HG03066 (cell line): ENCODE results near the gene ADAMTS2.

ENCODE experiments used
- ATAC-seq: cut with Tn5 transposase; IDR thresholded peaks from one replicate; pipeline ENCODE4 v1.9.1; 2021; ENCODE audit warnings: low read depth; ENCODE audit not compliant: unreplicated experiment

The ADAMTS2 gene

DNA sequence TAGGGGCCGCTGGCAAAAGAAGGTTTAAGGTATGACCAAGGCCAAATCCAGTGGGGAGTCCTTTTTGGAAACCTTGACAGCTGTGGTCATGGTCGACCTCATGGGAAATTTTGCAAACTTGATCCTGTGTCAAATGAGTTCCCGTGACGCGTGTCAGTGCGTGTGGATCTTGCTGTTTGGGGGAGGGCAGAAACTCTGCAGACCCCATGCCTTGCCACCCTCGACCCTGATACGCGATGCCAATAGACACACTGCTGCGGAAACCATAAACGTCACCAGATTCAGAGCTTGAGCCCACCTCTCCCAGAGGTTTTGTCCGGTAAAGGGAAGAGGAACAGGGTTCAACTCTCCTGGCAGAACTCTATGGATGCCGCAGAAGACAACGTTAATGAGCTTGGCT is 104.7 kb downstream of the ADAMTS2 start:
- ATAC-seq = no peak

DNA sequence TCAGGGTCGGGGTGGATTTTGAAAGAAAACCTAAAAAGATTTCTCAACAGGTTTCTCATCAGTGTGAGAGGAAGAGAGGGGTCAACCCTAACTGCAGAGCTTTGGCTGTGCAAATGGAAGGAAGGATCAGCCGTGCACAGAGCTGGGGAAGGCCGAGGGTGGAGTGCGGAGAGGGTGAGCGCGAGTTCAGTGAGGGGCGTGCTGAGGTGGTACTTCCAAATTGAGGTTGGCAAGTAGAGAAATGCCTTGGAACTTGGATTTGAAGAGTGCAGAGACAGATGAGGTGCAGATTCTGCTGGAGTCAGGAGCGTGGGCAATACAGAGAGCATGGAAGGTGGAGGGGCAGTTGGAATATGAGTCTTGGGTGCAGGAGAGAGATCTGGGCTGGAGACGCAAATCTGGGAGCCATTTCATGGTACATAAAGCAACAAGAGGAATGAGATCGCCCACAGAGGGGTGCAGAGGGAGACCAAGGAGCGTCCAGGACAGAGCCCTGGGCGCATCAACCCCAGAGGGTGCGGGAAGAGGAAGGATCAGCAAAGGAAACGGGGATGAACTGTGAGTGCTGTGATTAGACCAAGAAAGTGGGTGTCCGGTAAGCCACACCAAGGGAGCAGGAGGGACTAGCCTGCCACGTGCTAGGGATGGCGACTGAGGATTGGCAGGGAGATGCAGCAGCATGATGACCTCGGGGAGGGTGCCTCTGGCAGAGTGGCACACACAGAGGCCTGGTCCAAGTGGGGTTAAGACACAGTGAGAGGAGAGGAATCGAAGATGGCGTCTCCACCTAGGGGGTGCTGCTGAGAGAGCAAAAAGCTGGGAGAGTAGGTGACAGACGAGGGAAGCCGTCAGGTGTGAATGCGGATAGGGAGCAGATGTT is 105.8 kb downstream of the ADAMTS2 start:
- no peak for ATAC-seq

DNA sequence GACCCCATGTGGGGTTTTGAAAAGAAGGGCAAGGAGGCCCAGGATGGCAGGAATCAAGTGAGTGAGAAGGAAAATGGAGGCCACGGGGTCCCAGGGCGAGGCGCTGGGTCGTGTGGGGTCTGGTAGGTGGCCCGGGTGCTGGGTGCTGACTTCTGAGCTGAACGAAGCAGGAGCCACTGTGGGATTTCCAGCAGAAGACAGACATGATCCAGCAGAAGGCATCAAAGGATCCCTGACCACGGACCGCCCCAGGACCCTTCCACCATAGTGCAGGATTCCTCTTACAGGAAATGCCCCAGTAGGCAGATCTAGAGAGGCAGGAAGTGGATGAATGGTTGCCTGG is 106.7 kb downstream of the ADAMTS2 start:
- no peak for ATAC-seq

DNA sequence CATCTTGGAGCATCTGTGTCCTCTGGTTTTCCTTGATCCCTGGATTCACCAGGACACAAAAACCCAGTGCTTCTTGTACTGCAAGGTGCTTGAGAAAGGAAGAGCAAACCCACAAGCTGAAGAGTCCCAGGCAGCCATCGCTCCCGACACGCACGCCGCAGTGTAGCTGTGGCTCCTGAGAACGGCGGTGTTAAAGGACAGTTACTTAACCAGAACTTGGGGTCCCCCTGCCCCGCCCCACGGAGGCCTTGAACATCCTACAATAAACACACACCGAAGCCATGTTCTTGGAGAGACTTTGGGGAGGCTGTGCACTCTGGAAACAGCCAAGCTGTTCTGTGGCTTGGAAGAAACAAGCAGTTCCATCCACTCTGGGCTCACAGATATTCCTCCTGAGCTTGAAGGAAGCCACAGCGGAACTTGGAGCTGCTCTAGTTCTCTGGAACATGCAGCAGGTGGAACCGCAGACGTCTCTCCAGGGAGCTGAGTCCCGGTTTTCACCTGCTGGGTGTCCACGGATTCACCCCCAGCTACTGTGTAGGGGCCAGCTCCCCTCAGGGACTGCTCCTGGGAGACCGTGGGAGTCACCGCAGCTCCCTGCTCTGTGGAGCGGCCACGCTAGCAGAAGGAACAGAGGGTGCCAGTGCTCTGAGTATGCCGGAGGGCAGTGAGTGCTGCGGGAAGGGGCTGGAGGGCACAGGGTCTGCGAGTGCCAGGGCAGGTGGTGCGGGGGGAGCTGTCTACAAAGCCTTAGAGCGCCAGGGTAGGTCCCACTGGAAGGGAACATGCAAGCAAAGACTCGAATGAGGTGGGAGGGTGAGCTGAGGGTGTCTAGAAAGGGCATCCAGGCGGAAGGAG is 107.3 kb downstream of the ADAMTS2 start:
- no peak for ATAC-seq

DNA sequence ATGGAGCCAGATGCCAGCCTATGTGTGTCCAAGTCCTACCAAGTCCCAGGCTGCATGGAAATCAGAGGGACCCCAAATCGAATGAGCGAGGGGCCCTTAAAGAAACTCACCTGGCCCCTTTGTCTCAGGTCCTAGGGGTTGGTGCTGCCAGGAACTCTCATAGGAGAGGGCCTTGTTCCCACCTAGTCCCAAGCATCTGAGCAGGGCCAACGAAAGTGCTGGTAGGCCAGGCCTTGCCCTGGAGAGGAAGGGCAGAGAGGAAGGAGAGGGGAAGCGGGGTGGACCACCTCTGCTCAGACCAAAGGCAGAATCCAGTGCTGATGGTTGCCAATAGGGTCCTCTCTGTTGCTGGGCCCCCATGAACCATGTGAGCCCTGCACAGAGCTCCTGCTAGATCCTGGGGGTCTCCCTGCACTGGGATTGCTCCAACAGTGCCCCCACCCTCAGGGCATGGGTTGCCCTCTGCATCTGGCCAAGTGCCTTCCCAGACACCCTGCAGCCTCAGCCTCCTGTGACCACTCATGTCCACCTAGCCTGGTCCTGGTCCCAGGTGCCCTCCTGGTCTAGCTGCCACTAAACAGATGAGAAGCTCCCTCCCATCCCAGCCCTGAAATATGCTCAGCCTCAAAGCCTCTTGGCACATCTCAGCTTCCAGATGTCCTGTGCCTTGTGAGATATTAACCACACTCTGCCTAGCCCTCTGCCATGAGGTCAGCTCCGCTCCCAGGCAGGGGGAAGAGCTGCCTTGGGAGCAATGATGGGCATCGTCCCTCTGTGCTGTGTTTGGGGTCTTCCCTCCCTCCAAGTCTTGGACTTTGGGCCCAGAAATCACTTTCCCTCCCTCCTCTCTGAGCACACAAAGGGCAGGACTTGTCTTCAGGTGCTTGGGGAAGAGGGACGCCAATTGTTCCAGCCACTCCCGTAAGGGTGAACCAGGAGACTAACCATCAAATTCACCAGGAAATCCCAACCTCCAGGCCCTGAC is 109.6 kb downstream of the ADAMTS2 start:
- ATAC-seq = no peak

DNA sequence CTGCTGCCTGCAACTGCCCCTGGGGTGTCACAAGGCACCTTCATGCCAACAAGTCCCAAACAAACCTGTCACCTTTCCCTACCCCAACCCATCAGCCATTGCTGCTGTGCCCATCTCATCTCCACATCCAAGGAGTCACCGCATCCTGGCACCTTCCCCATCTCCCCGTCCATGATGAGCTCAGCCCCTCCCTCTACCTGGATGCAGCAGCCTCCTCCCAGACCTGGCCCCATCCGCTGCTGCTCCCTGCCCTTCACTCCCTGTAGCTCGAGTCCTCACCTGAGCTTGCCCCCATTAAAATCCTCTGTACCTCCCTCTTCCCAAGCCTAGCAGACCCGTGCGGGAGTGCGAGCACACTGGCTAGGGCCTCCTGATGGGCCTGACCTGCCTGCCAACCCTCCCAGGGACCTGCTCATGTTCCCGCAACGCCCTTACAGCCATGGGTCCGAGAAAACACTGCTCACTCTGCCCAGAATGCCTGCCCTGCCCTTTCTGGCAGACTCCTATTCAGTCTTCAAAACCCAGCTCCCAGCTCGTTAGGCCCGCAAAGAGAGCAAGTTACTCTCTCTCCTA is 110.6 kb downstream of the ADAMTS2 start:
- ATAC-seq = no peak

DNA sequence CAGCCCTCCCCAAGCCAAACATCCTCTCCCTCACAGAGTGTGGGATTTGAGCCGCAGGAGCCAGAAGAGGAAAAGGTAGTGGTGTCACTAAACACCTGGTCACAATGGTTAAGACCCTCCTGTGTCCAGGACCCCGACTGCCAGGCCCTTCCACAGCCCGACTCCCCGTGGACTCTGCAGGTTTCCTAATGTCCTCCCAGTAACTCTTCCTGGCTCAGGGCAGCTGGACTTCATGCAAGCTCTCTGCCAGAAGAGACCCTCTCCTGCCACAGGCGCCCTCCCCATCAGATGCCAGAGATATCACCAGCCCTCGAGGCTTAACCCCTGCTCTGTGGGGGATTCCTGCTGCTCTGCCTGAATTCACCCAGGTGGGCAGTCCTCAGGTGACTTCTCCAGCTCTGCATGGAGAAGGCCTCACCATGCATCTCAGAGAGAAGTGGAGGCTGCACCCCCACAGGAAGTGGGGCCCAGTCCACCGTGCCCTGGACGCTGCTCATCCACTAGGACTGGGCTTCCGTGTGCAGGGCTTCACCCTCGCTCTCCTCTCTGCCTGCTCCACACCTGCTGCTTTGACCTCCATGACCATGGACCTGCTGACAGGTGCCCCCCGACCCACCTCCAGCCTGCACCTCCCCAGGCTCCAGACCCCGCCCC is 111.2 kb downstream of the ADAMTS2 start:
- ATAC-seq = no peak

DNA sequence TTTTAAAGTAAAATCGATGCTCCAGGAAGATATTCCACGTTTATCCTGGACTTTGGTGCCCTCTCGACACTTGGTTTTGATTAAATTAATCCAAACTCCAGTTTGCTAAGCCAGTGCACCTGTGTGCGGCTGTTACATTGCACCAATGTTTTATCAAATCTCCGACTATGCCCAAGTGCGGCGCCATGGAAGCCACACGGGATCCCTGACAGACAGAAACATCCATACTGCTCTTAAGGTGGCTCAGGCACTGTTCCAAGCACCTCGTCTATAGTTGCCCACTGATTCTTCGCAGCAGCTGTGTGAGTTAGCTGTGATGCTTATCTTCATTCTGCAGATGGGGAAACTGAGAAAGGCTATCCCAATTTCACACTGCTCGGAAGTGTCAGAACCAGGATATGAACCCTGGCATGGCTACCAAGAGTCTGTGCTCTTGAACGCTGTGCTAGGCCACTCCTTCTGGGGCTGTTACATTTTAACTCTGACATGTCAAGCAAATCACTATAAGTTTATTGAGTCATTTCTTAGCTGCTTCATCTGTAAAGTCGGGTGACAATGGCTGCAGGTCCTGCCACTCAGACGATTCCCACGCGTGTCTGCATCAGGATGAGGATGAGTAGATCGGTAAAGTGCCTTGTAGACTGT is 113.0 kb downstream of the ADAMTS2 start:
- ATAC-seq = no peak

DNA sequence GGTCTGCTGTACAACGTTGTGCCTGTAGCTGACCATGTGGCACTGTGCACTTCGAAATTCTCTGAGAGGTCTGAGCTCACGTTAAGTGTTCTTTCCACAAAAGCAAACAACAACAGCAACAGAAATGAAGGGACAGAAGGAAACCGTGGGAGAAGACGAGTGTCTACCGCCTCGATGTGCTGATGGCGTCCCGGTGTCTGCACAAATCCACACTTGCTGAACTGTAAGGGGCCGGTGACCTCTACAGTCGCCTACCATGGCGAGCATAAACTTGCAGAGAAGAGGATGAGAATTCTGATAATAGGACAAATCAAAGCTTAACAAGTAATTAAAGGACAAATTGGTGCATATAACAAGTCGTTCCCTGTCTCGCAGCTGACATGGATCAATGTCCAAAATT is 114.0 kb downstream of the ADAMTS2 start:
- ATAC-seq = no peak

DNA sequence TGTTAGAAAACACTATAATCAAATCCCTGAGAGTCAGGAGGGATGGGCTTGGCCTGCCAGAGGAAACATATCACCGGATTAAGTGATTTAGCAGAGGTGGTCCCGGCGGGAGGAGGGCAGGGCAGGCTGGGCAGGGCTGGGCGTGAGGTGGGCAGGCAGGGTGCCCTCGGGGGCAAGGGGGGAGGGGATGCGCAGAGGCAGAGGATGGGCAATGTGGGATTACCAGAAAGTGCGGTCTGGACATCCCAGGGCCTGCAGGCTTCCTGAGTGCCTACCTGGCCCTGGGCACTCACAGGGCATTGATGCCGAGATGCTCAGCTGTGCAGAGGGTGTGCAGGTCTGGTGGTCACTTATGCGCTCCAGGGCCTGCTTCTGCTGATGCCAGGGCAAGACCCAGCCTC is 115.2 kb downstream of the ADAMTS2 start:
- ATAC-seq = no peak

DNA sequence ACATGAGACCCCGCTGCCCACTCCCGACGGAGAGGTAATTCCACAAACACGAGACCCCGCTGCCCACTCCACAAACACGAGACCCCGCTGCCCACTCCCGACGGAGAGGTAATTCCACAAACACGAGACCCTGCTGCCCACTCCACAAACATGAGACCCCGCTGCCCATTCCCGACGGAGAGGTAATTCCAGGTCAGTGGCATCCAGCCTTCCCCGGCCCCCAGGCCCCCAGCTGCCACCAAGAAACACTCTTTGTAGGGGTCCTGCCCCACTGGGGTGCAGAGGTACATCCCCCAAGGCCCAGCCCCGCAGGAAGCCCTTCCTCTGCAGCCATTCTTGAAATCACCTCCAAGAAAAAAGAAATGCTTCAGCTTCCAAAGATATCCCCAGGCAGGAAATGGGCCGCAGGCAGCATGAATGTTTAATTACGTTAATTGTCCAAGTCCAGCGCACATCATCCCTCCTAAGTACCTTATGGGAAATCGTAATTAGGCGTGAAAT is 115.9 kb downstream of the ADAMTS2 start:
- no peak for ATAC-seq

DNA sequence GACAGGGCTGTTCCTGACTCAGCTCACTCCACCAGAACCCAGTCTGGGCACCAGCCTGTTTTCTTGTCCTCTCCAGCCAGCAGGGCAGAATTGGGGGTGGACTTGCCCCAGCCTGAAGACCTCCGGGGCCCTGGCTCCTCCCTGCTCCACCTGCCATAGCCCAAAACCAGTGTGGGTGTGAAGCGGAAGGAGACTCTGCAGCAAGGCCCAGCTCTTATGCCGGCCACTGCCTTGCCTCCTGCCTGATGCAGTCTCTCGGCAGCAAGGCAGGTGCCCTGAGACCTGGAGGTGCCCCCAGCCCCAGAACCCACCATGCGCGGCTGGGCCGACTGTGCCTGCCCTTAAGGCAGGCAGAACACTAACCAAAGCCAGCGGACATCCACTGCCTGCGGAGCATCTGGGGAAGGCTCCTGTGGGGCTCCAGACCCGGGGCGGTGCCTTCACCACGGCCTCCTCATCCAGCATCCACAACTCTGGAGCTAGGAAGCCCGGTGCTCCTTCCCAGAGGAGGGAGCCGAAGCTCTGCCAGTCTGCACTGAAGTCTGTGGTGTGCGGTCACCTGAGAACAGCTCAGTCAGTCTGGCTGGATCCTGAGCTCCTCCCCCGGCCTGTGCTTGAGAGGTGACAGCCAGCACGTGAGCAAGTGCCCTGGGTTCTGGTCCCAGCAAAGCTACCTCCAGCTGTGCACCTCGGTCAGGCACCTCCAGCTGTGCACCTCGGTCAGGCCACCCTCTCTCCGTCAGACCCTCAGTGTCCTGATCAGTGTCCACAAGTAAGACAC is 116.7 kb downstream of the ADAMTS2 start:
- ATAC-seq = no peak

DNA sequence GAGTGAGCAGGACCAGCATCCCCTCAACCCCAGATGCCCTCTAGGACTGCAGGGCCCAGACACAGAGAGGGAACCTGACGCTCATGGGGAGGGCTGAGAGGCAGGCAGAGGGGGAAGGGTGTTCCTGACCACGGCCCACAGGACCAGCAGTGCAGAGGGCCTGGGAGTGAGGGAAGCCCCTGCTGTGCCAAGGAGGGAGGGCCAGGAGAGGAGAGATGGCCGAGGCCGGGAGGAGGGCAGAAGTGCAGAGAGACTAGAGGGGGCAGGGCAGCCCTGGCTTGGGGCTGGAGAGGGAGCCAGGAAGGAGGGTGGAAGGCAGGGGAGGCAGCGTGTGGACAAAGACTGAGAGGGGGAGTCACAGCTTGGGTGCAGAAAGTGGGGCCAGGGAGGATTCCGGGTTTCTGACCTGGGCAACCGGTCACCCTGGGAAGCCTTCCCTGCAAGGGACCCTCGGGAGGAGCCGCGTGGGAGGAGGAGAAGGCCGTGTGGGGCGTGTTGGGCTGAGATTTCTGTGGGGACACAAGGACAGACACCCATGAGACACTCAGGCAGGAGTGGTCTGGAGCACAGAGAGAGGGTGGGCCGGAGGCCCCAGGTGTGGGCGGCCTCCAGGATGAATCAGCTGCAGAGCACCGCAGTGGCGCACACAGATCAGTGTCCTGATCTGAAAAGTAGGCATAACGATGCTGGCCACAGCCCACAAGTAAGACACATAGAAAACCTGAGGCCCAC is 117.5 kb downstream of the ADAMTS2 start:
- no peak for ATAC-seq

DNA sequence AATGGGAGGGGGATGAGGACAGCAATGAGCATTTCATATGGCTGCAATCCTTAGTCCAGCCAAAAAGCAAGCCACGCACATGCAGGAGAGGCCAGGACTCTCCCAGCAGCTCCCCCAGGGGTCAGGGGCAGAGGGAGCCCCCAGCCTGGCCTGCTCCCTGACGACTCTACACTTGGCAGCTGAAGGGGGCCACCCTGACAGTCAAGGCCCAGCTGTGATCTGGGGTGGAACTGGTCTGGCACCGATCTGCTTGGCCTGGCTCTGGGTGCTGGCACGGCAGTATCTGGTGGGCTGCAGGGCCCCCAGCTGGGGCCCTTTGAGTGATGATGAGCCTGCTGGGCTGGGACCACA is 118.1 kb downstream of the ADAMTS2 start:
- no peak for ATAC-seq

DNA sequence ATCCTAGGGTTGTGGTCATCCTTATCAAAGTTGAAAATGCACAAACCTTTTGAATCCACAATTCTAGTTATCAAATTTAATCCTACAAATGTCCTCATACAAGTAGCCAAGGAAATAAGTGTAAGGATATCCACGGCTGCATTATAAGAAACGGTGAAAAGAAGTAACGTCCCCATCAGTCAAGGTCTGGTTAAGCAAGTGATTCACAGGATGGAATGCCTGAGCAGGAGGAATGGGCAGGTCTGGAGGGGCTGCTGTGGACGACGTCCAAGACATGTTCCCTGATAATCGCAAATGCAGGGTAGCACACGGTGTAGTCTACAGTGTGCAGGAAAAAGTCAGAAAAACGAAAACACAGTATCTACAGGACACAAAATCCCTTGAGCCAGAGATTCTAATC is 118.6 kb downstream of the ADAMTS2 start:
- no peak for ATAC-seq

DNA sequence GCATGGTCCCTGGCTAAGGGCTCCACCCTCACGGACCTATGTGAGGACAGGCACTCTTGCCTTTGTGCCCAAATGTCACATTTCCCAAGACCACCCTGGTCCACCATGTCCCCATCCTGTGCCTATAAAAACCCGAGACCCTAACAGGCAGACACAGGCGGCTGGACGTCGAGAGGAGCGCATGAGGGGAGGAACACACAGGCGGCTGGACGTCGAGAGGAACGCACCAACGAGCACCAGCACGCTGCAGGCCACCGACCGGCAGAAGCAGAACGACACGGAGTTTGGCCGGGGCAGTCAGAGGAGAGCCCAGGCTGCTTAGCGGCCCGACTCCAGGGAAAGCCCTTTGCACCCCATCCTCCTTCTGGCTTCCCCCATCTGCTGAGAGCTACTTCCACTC is 119.9 kb downstream of the ADAMTS2 start:
- no peak for ATAC-seq

DNA sequence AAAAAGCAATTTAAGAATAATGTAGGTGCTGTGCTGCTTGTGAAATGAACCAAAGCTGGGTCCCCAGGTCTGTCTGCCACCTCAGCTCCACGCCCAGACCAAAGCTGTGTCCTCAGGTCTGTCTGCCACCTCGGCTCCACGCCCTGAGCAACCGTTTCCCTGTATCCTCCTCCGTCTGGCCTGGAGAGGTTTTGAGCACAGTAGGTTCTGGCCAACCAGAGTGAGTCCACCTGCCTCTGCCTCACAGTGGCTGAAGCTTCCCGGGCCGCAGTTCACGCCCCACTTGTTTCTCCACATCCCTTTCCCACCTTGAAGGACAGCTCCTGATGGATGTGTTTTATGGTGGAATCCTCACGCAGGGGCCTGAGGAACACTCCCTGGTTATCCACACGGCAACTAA is 120.5 kb downstream of the ADAMTS2 start:
- ATAC-seq = no peak

DNA sequence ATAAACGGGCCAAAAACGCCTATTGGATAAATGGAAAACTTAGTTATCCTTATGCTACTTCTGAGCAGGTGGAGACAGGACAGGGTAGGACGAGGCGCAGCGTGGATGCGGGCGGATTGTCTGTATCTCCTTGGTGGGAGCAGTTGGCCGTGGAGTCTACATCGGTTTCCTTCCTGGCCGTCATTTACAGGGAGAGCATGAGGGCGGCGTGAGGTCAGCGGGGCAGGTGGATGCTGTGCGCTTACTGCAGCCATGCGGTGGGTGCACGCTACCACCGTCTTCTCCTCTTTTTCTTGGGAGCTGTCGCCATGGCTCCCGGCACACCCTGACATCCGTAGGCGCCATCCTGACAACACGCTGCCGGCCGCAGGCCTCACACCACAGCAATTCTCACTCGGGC is 121.3 kb downstream of the ADAMTS2 start:
- ATAC-seq = no peak
